ENCODE results near the gene CXCL3.

Gene CXCL3

GRCh38 chr4:74031576-74031975 is 6.9 kb downstream of the CXCL3 start:
- no peak for TF ChIP-seq CTCF (conservative IDR thresholded peaks at IDR 0.05; ENCODE audit: low read depth, low read length)
- no peak overlapping the region for H3K4me3 ChIP-seq (ENCODE audit: low read depth, low read length)
- DNase-seq (ENCODE audit: low read depth) = no peak

GRCh38 chr4:74030285-74030684 is 8.2 kb downstream of the CXCL3 start:
- no peak for DNase-seq (ENCODE audit: low read depth)
- no peak for TF ChIP-seq CTCF (conservative IDR thresholded peaks at IDR 0.05; ENCODE audit: low read depth, low read length)
- no peak overlapping the region for H3K4me3 ChIP-seq (ENCODE audit: low read depth, low read length)

GRCh38 chr4:74028504-74028903 is 10.0 kb downstream of the CXCL3 start:
- no peak for DNase-seq (ENCODE audit: low read depth)
- no peak for TF ChIP-seq CTCF (conservative IDR thresholded peaks at IDR 0.05; ENCODE audit: low read depth, low read length)
- no peak overlapping the region for H3K4me3 ChIP-seq (ENCODE audit: low read depth, low read length)

- no peak for DNase-seq (ENCODE audit: low read depth)
- no peak for TF ChIP-seq CTCF (conservative IDR thresholded peaks at IDR 0.05; ENCODE audit: low read depth, low read length)
Measured at GRCh38 chr4:74023709-74024108, 14.8 kb downstream of the CXCL3 start.

GRCh38 chr4:74021601-74022000 is 16.9 kb downstream of the CXCL3 start:
- DNase-seq (ENCODE audit: low read depth) = no peak
- TF ChIP-seq CTCF (conservative IDR thresholded peaks at IDR 0.05; ENCODE audit: low read depth, low read length) = no peak
- no peak overlapping the region for H3K4me3 ChIP-seq (ENCODE audit: low read depth, low read length)

More at GRCh38 chr4:74023709-74024108, 14.8 kb downstream of the CXCL3 start:
- H3K4me3 ChIP-seq (ENCODE audit: low read depth, low read length) = no peak overlapping the region

GRCh38 chr4:74018771-74019170 is 19.7 kb downstream of the CXCL3 start:
- no peak for TF ChIP-seq CTCF (conservative IDR thresholded peaks at IDR 0.05; ENCODE audit: low read depth, low read length)
- H3K4me3 ChIP-seq (ENCODE audit: low read depth, low read length) = no peak overlapping the region
- no peak for DNase-seq (ENCODE audit: low read depth)

- no peak for DNase-seq (ENCODE audit: low read depth)
- no peak overlapping the region for H3K4me3 ChIP-seq (ENCODE audit: low read depth, low read length)
- no peak for TF ChIP-seq CTCF (conservative IDR thresholded peaks at IDR 0.05; ENCODE audit: low read depth, low read length)
Measured at GRCh38 chr4:74018116-74018515, 20.4 kb downstream of the CXCL3 start.
